ENCODE results near the gene FXYD6.
A peak's percentile ranks its signal among the peaks of the same experiment; 100 is the strongest.

The FXYD6 gene

DNA sequence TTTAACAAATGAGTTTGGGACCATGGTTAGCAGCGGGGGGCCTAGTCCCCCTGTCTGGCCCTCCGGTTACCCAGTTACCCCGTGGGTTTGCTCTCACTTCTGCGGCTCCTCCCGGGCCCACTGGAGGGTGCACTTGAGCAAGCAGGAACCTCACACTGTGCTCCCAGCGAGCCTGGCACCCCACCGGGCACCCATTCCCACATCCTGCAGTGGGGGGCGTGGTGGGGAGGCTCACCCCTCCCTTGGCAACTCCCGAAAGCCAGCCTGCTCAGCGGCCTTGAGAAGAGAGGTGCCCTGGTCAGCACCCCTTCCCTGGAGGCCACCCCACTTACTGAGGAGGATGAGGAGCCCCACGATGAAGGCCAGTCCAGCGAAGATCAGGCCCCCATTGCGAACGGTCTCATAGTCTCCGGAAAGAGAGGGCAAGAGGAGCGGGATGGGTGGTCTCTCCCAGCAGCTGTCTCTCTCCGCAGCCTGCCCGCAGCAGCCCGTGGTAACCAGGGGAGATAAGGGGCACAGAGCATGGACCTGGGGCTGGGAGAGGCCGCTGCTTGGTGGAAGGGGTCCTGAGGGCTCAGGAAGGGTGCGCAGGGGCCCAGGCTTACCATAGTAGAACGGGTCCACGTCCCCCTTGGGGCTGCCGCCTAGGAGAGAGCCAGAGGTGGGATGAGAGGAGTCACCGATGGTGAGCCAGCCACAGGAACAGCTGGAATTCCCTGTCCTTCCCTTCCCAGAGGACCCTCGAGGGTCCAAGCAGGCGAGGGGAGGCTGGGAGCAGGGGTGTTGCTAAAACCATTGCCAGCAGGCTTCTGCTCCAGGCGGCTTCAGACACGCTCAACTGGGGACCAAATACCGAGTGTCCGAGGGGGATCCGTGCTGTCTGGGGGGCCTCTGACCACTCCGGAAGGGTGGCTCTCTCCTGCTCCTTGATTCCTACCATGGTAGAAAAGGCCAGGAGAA is 54.1 kb downstream of the FXYD6 start:
- TF ChIP-seq, protein P1, sequence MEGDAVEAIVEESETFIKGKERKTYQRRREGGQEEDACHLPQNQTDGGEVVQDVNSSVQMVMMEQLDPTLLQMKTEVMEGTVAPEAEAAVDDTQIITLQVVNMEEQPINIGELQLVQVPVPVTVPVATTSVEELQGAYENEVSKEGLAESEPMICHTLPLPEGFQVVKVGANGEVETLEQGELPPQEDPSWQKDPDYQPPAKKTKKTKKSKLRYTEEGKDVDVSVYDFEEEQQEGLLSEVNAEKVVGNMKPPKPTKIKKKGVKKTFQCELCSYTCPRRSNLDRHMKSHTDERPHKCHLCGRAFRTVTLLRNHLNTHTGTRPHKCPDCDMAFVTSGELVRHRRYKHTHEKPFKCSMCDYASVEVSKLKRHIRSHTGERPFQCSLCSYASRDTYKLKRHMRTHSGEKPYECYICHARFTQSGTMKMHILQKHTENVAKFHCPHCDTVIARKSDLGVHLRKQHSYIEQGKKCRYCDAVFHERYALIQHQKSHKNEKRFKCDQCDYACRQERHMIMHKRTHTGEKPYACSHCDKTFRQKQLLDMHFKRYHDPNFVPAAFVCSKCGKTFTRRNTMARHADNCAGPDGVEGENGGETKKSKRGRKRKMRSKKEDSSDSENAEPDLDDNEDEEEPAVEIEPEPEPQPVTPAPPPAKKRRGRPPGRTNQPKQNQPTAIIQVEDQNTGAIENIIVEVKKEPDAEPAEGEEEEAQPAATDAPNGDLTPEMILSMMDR (IDR thresholded peaks at IDR 0.05; ENCODE audit: low read depth, low read length, missing control alignments), result peak; percentile 60
- DNase-seq (ENCODE audit: extremely low read depth, low read depth), result no peak
- no peak overlapping the region for H3K4me3 ChIP-seq (replicated peaks; ENCODE audit: low read depth, low read length)

DNA sequence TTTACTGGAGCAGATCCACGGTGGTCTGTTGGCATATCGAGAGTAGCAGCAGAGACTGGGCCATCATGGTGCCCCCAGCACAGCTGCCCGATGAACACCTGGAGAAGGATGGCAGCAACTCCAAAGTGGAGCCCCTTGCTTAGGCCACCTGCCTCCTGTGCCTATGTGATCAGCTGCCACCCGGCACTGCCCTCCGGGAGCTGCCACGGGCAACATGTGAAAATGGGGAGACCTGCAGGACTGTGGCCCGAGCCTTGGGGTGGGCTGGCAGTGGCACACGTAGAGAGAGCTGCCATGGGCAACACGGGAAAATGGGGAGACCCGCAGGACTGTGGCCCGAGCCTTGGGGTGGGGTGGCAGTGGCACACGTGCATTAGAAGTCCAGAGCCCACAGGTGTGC is 55.0 kb downstream of the FXYD6 start:
- TF ChIP-seq, protein P1 (IDR thresholded peaks at IDR 0.05; ENCODE audit: low read depth, low read length, missing control alignments), result no peak
- no peak overlapping the region for H3K4me3 ChIP-seq (replicated peaks; ENCODE audit: low read depth, low read length)
- DNase-seq (ENCODE audit: extremely low read depth, low read depth), result no peak

DNA sequence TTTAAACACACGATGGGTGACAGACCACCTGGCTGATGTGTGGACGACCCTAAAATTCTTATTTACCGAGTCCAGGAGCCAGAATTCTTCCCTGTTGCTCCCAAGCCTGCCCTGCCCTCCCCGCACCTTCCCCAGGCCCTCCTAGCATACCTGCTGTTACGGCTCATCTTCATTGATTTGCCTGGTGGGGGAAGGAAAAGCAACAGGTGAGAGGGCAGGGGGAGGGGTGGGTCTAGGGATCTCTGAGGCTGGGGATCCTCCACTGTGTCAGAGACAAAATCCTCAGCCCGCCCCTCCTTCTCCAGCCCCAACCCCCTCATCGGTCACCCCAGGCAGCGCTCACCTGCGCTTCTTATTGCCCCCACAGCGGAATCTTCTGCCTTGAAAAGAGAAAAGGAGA is 55.9 kb downstream of the FXYD6 start:
- no peak overlapping the region for H3K4me3 ChIP-seq (replicated peaks; ENCODE audit: low read depth, low read length)
- TF ChIP-seq, protein P1 (IDR thresholded peaks at IDR 0.05; ENCODE audit: low read depth, low read length, missing control alignments), result no peak
- no peak for DNase-seq (ENCODE audit: extremely low read depth, low read depth)

DNA sequence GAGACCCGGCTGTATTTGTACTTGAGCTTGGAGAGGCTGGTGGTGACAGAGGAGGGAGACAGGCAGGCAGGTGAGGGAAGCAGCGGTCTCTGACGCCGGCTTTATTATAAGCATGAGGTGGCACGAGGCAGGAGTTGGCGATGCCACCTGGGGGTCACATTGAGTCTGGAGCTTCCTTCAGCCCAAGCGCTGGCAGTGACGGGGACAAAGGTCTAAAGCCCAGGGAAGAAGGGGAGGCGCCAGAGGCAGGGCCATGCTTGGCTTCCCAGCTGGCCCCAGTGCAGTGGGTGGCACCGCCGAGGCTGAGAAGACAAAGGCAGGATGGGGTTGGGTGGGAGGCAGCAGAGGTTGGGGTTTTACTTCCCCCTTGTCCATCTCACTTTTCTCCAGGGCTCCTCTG is 56.4 kb downstream of the FXYD6 start:
- TF ChIP-seq, protein P1 (IDR thresholded peaks at IDR 0.05; ENCODE audit: low read depth, low read length, missing control alignments), result no peak
- DNase-seq (ENCODE audit: extremely low read depth, low read depth), result no peak
- H3K4me3 ChIP-seq (replicated peaks; ENCODE audit: low read depth, low read length), result no peak overlapping the region

DNA sequence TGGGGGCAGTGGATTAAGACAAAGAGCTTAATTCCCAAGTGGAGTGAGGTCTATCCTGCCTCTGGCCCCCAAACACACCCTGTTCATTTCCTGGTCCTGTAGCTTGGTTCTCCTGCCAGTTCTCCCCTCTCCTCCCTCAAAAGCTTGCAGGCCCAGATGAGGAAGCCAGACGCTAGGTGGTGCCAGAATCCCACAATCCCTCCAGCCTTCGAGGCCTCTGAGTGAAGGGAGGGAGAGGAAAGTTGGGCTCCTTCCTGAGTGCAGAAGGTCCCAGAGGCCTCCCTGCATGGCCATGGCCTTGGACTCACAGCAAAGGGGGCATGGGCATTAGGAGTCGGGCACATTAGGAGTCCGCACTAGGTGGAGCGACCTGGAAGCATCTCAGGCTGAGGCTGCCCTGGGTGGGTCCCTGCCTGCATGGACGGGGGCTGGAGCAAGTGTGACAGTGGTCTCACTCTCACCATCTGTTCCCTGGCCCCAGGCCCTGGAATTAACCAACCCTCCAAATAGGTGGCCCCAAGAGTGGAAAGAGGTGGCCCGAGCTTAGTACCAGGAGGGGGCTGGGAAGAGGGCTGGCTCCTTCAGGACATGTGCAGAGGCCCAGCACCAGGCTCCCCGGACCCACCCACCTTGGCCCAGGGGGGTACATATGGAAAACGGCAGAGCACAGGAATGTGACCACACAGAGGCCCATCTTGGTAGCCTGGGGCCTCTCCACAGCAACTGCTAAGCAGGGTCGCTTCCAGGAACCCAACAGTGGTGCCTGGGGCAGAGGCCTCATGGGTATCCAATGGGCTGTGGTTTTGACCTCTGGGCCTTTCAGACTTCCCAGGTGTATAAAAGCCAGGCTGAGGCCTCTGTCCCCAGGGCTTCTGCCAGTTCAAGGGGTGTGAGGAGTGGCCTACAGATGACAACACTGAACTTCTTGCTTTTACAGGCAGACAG is 57.1 kb downstream of the FXYD6 start:
- H3K4me3 ChIP-seq (replicated peaks; ENCODE audit: low read depth, low read length), result no peak overlapping the region
- DNase-seq (ENCODE audit: extremely low read depth, low read depth), result peak; percentile 52
- TF ChIP-seq, protein P1 (IDR thresholded peaks at IDR 0.05; ENCODE audit: low read depth, low read length, missing control alignments), result peak; percentile 74

DNA sequence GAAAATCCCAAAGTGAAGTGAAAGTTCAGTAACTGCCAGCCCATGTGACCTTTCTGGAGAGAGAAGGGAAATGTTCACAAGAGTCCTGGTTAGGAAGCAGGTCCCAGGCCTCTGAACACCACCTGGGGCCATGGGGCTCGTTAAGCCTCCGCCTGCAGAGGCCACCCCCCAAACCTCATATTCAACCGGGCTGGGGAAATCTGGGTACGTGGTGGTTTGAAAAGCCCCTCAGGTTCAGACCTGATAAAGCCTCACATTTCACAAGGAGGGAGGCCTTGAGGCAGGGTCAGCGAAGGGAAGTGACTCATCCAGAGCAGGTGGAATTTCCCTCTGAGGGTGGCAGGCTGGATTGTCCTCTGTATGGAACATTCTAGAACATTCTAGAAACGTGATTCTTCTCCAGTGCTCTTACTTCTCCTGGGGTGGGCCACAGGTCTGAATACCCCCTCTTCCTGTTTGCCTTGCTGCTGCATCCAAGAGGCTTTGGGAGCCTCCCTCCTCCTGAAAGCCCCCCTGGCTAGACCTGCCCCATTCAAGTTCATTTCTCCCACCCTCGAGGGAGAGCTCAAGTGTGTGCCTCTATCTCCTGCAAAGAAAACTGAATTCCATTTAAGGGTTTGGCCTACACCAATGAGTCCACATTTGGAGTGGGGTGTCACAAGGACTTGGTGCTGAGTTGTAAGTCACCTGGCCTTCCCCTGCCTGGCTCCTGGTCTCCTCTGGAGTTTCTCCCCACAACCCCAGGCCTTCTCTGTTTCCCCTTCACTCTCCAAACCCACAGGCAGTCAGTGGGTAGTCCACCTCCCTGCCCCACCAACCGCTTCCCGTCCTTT is 58.2 kb downstream of the FXYD6 start:
- TF ChIP-seq, protein P1 (IDR thresholded peaks at IDR 0.05; ENCODE audit: low read depth, low read length, missing control alignments), result no peak
- H3K4me3 ChIP-seq (replicated peaks; ENCODE audit: low read depth, low read length), result no peak overlapping the region
- no peak for DNase-seq (ENCODE audit: extremely low read depth, low read depth)

Data from HFF-Myc (cell line).